Measurements from ENCODE around the gene TATDN2.

Gene TATDN2

DNA sequence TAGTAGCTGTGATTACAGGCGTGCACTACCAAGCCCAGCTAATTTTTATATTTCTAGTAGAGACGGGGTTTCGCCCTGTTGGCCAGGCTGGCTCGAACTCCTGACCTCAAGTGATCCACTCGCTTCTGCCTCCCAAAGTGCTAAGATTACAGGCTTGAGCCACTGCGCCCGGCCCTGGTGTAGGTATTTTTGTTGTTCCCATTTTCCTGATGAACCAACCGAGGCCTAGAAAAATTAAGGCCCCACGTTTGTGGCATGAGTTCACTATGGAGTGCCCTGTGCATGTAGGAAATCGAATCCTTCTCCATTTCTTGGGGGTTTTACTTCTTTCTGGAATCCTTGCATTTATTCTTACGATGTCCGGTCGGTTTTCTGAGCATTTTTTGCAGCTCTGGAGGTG, 14.3 kb upstream of the TATDN2 start:
- TF ChIP-seq TARDBP (IDR thresholded peaks at IDR 0.05) = no peak
- TF ChIP-seq NFRKB (IDR thresholded peaks at IDR 0.05) = no peak
- TF ChIP-seq SUZ12 (IDR thresholded peaks at IDR 0.05) = no peak
- no peak for TF ChIP-seq ELF4 (IDR thresholded peaks at IDR 0.05)
- no peak for TF ChIP-seq SP1 (IDR thresholded peaks at IDR 0.05)
- TF ChIP-seq FOXA1 (IDR thresholded peaks at IDR 0.05) = no peak
- no peak for TF ChIP-seq FOXK2 (IDR thresholded peaks at IDR 0.05)
- TF ChIP-seq BHLHE40 (IDR thresholded peaks at IDR 0.05; ENCODE audit: borderline replicate concordance) = no peak
- TF ChIP-seq, protein P1, sequence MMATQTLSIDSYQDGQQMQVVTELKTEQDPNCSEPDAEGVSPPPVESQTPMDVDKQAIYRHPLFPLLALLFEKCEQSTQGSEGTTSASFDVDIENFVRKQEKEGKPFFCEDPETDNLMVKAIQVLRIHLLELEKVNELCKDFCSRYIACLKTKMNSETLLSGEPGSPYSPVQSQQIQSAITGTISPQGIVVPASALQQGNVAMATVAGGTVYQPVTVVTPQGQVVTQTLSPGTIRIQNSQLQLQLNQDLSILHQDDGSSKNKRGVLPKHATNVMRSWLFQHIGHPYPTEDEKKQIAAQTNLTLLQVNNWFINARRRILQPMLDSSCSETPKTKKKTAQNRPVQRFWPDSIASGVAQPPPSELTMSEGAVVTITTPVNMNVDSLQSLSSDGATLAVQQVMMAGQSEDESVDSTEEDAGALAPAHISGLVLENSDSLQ (IDR thresholded peaks at IDR 0.05) = no peak
- TF ChIP-seq ZNF384 (IDR thresholded peaks at IDR 0.05) = no peak
- ChIA-PET POLR2A (no interaction called here), CTCF (no interaction called here)
- no peak for DNase-seq (ENCODE audit: extremely low spot score)

DNA sequence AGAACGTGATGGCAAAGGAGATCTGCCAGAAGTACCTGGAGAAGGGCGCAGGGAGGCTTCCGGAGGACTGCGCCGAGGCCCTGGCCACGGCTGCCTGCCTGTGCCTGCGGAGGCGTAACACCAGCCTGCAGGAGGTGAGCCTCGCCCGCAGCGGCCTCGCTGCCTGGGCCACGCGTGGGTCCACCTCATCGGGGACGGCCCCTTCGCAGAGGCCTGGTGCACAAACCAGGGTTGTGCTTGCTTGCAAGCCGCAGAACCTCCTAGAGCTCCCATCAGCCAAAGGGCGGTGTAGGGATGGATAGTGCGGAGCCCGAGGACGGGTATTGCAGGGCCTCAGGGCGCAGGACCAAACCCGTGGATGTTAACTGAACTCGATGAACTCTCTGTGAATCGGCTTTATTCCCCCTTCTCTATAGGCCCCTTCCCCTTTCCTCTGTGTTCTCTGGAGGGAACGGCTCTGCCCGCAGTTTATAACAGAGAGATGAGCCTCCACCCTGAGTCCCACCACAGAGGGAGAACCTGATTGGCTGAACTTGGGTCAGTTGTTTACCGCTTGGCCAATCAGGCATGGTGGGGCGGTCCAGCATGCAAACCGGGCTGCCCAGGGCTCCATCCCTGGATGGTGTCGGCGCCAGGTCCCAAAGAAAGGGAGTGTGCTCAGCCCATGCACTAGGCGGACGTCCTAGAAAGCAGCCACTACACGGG, 13.6 kb upstream of the TATDN2 start:
- TF ChIP-seq BHLHE40 (IDR thresholded peaks at IDR 0.05; ENCODE audit: borderline replicate concordance) = no peak
- no peak for TF ChIP-seq ZNF384 (IDR thresholded peaks at IDR 0.05)
- TF ChIP-seq LEF1 (IDR thresholded peaks at IDR 0.05; ENCODE audit: borderline replicate concordance) = no peak
- TF ChIP-seq ELF4 (IDR thresholded peaks at IDR 0.05) = no peak
- no peak for TF ChIP-seq L3MBTL2 (conservative IDR thresholded peaks at IDR 0.05)
- no peak for TF ChIP-seq SUZ12 (IDR thresholded peaks at IDR 0.05)
- TF ChIP-seq HDGF (IDR thresholded peaks at IDR 0.05; ENCODE audit: borderline replicate concordance) = no peak
- no peak for TF ChIP-seq SP1 (IDR thresholded peaks at IDR 0.05)
- no peak for TF ChIP-seq FOXM1 (IDR thresholded peaks at IDR 0.05; ENCODE audit: borderline replicate concordance)
- no peak for TF ChIP-seq NFRKB (IDR thresholded peaks at IDR 0.05)
- no peak for TF ChIP-seq FOXA1 (IDR thresholded peaks at IDR 0.05)
- no peak for TF ChIP-seq TARDBP (IDR thresholded peaks at IDR 0.05)
- TF ChIP-seq, protein P1 (IDR thresholded peaks at IDR 0.05) = no peak
- TF ChIP-seq FOXK2 (IDR thresholded peaks at IDR 0.05) = no peak
- no peak for TF ChIP-seq CTBP1 (IDR thresholded peaks at IDR 0.05; ENCODE audit: borderline replicate concordance)
- no peak for TF ChIP-seq ARNT (IDR thresholded peaks at IDR 0.05)

GRCh38 chr3:10235551-10235950, 12.7 kb upstream of the TATDN2 start:
- ChIA-PET CTCF (no interaction called here), POLR2A (no interaction called here)
- no peak for TF ChIP-seq ELF4 (IDR thresholded peaks at IDR 0.05)
- TF ChIP-seq BHLHE40 (IDR thresholded peaks at IDR 0.05; ENCODE audit: borderline replicate concordance) = no peak
- TF ChIP-seq LEF1 (IDR thresholded peaks at IDR 0.05; ENCODE audit: borderline replicate concordance) = no peak
- no peak for TF ChIP-seq SUZ12 (IDR thresholded peaks at IDR 0.05)
- TF ChIP-seq NFRKB (IDR thresholded peaks at IDR 0.05) = no peak
- no peak for TF ChIP-seq ARNT (IDR thresholded peaks at IDR 0.05)
- TF ChIP-seq HDGF (IDR thresholded peaks at IDR 0.05; ENCODE audit: borderline replicate concordance) = no peak
- no peak for TF ChIP-seq FOXK2 (IDR thresholded peaks at IDR 0.05)
- no peak for TF ChIP-seq CTBP1 (IDR thresholded peaks at IDR 0.05; ENCODE audit: borderline replicate concordance)
- no peak for TF ChIP-seq ZNF384 (IDR thresholded peaks at IDR 0.05)
- TF ChIP-seq, protein P1 (IDR thresholded peaks at IDR 0.05) = no peak
- TF ChIP-seq FOXM1 (IDR thresholded peaks at IDR 0.05; ENCODE audit: borderline replicate concordance) = no peak
- TF ChIP-seq L3MBTL2 (conservative IDR thresholded peaks at IDR 0.05) = no peak
- TF ChIP-seq TARDBP (IDR thresholded peaks at IDR 0.05) = no peak
- no peak for TF ChIP-seq SP1 (IDR thresholded peaks at IDR 0.05)
- TF ChIP-seq FOXA1 (IDR thresholded peaks at IDR 0.05) = no peak
- DNase-seq (ENCODE audit: extremely low spot score) = no peak

More for the DNA sequence above, 13.6 kb upstream of the TATDN2 start:
- CTCF ChIA-PET = no interaction called here
- POLR2A ChIA-PET = no interaction called here
- DNase-seq (ENCODE audit: extremely low spot score) = no peak

GRCh38 chr3:10238345-10239183, 9.7 kb upstream of the TATDN2 start:
- ChIA-PET POLR2A (no interaction called here), CTCF (no interaction called here)
- TF ChIP-seq HDGF (IDR thresholded peaks at IDR 0.05; ENCODE audit: borderline replicate concordance) = no peak
- TF ChIP-seq ZNF384 (IDR thresholded peaks at IDR 0.05) = no peak
- no peak for TF ChIP-seq FOXM1 (IDR thresholded peaks at IDR 0.05; ENCODE audit: borderline replicate concordance)
- no peak for DNase-seq (ENCODE audit: extremely low spot score)

GRCh38 chr3:10240799-10241198, 7.5 kb upstream of the TATDN2 start:
- DNase-seq (ENCODE audit: extremely low spot score) = no peak
- no peak for TF ChIP-seq CTBP1 (IDR thresholded peaks at IDR 0.05; ENCODE audit: borderline replicate concordance)
- ChIA-PET CTCF (no interaction called here), POLR2A (no interaction called here)

All from HEK293T (cell line).